ENCODE results near the gene SLC26A3.

SLC26A3 gene

GRCh38 chr7:107815254-107815882, 12.3 kb upstream of the SLC26A3 start:
- no peak for TF ChIP-seq CTCF (conservative IDR thresholded peaks at IDR 0.05)
- H3K27ac ChIP-seq: peak overlapping the region; percentile 45

- no peak for TF ChIP-seq CTCF (conservative IDR thresholded peaks at IDR 0.05)
Observed at GRCh38 chr7:107813524-107813923, 10.5 kb upstream of the SLC26A3 start.

GRCh38 chr7:107811934-107812333, 8.9 kb upstream of the SLC26A3 start:
- peak overlapping the region; percentile 1; the same call in 1 of the 2 replicates for H3K27ac ChIP-seq
- TF ChIP-seq CTCF (conservative IDR thresholded peaks at IDR 0.05): no peak

More at GRCh38 chr7:107813524-107813923, 10.5 kb upstream of the SLC26A3 start:
- no peak overlapping the region for H3K27ac ChIP-seq

- H3K27ac ChIP-seq: no peak overlapping the region
Observed at GRCh38 chr7:107810626-107811025, 7.6 kb upstream of the SLC26A3 start.

GRCh38 chr7:107809179-107809578, 6.2 kb upstream of the SLC26A3 start:
- H3K27ac ChIP-seq: no peak overlapping the region
- TF ChIP-seq CTCF (conservative IDR thresholded peaks at IDR 0.05): no peak

More at GRCh38 chr7:107810626-107811025, 7.6 kb upstream of the SLC26A3 start:
- TF ChIP-seq CTCF (conservative IDR thresholded peaks at IDR 0.05): no peak

GRCh38 chr7:107799647-107800264, 3.3 kb downstream of the SLC26A3 start:
- H3K27ac ChIP-seq: peak overlapping the region; percentile 62
- no peak for TF ChIP-seq CTCF (conservative IDR thresholded peaks at IDR 0.05)

GRCh38 chr7:107792364-107792763, 10.7 kb downstream of the SLC26A3 start:
- no peak for TF ChIP-seq CTCF (conservative IDR thresholded peaks at IDR 0.05)
- no peak overlapping the region for H3K27ac ChIP-seq
